ENCODE data around the gene KLK7.
"Not testable (repeated sequence)": the region's sequence is repeated elsewhere in the genome, so short reads cannot be mapped to it uniquely, and the experiment has no call there.

KLK7 gene

GRCh38 chr19:51010066-51010795, 26.5 kb upstream of the KLK7 start:
- DNase-seq = no peak

- no peak for DNase-seq
These were observed 25.6 kb upstream of the KLK7 start for GRCh38 chr19:51009061-51009891.

GRCh38 chr19:51007488-51007887, 23.8 kb upstream of the KLK7 start:
- no peak for DNase-seq

GRCh38 chr19:51006406-51006805, 22.7 kb upstream of the KLK7 start:
- DNase-seq = no peak

- DNase-seq = no peak
These were observed 21.5 kb upstream of the KLK7 start for GRCh38 chr19:51005248-51005647.

- no peak for DNase-seq
These were observed 19.6 kb upstream of the KLK7 start for GRCh38 chr19:51003316-51003715.

- DNase-seq = peak; percentile 68
These were observed 19.0 kb upstream of the KLK7 start for GRCh38 chr19:51002542-51003311.

- DNase-seq = no peak
These were observed 18.4 kb upstream of the KLK7 start for GRCh38 chr19:51002089-51002532.

GRCh38 chr19:51001515-51001914, 17.8 kb upstream of the KLK7 start, which contains the start of gene KLK8:
KLK8 (minus strand) TSS chr19:51001604; CDS start chr19:51001167, 437 bp downstream.
- no peak for DNase-seq

- no peak for DNase-seq
These were observed 17.3 kb upstream of the KLK7 start for GRCh38 chr19:51000981-51001380.

GRCh38 chr19:51000426-51000825, 16.7 kb upstream of the KLK7 start:
- DNase-seq = no peak

- DNase-seq = no peak
These were observed 15.0 kb upstream of the KLK7 start for GRCh38 chr19:50998686-50999085.

GRCh38 chr19:50998061-50998460, 14.3 kb upstream of the KLK7 start:
- DNase-seq = no peak

GRCh38 chr19:50994129-50994528, 10.4 kb upstream of the KLK7 start:
- DNase-seq = peak; percentile 8

GRCh38 chr19:50992666-50993035, 8.9 kb upstream of the KLK7 start:
- DNase-seq = no peak

GRCh38 chr19:50984416-50984815, 699 bp upstream of the KLK7 start:
- DNase-seq = not testable (repeated sequence)

- DNase-seq = no peak
These were observed 1.5 kb downstream of the KLK7 start for GRCh38 chr19:50982186-50982585.

GRCh38 chr19:50981587-50982146, 2.0 kb downstream of the KLK7 start:
- no peak for DNase-seq

- DNase-seq = no peak
These were observed 3.5 kb downstream of the KLK7 start for GRCh38 chr19:50980208-50980607.

GRCh38 chr19:50979758-50980157, 4.0 kb downstream of the KLK7 start:
- no peak for DNase-seq

- DNase-seq = no peak
These were observed 4.8 kb downstream of the KLK7 start for GRCh38 chr19:50978772-50979390.

GRCh38 chr19:50977626-50978025, 6.1 kb downstream of the KLK7 start:
- no peak for DNase-seq

- DNase-seq = no peak
These were observed 8.0 kb downstream of the KLK7 start for GRCh38 chr19:50975766-50976165.
